ENCODE data around the gene MAP2K2. TPM values are rescaled to one million over a fixed set of nuclear protein-coding genes. Genes with fewer than 3 reads are reported as not detected.

Gene MAP2K2
- total and polyA plus RNA-seq, 9 of the 15 experiments (the other 6 are each of a cell fraction or from before 2014, with no cell fraction given) = 1.0 to 151 (median 58.3) TPM

DNA sequence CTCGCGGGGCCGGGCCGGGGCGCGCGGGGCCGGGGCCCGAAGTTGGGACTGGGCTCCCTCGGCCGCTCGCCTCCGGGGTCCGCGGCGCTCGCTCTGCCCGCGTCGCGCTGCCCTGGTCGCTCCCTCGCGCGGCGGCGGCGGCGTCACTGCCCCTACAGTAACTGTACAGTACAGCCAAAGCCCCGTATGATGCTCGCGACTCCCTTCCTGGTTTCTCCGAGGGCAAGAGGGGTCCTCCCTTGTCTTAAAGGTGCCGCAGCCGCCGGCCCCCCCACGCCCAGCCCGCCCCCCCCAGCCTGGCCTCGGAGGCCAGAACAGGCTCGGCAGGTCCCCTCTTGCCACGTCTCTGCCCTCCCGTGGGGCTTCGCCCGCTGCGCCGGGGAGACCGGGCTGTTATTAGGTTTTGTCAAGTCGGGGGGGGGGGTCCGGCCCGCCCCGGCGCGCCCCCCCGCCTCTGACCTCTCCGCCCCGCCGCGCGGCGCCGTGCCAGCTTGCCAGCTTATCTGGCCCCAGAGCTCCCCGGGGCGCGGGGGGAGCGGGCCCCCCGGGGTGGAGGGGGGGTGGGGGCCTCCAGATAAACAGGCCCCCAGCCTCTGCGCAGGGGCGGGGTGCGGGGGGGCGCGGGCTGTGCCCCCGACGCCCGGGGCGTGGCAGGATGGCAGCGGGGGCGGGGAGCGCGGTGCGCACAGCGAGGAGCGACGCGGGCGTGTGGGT lies 57.1 kb downstream of the MAP2K2 start, which contains the start of gene ZBTB7A (continued):
- TF ChIP-seq TAF1 (IDR thresholded peaks at IDR 0.05; ENCODE audit: control insufficient read depth, extremely low read depth, insufficient read depth, low read length, severe bottlenecking) = peak; percentile 70
- peak; percentile 59; the same call in 1 of the 2 replicates for TF ChIP-seq POLR2AphosphoS5 (IDR thresholded peaks at IDR 0.05; ENCODE audit: control insufficient read depth, insufficient read depth, low read depth, low read length)
- TF ChIP-seq, protein P1, sequence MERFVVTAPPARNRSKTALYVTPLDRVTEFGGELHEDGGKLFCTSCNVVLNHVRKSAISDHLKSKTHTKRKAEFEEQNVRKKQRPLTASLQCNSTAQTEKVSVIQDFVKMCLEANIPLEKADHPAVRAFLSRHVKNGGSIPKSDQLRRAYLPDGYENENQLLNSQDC (CRISPR knock-in tag; IDR thresholded peaks at IDR 0.05) = no peak
- TF ChIP-seq CXXC5 (CRISPR knock-in tag; IDR thresholded peaks at IDR 0.05) = peak; percentile 57
- peak in 1 of 3 experiments; percentile 41 for TF ChIP-seq YY1 (IDR thresholded peaks at IDR 0.05; ENCODE audit: borderline replicate concordance in 1 of 3, control insufficient read depth in 1 of 3, extremely low read depth in 1 of 3, insufficient read depth in 3 of 3, insufficient read length in 1 of 3, insufficient replicate concordance in 2 of 3, low read depth in 1 of 3, low read length in 2 of 3)
- TF ChIP-seq, protein P2, sequence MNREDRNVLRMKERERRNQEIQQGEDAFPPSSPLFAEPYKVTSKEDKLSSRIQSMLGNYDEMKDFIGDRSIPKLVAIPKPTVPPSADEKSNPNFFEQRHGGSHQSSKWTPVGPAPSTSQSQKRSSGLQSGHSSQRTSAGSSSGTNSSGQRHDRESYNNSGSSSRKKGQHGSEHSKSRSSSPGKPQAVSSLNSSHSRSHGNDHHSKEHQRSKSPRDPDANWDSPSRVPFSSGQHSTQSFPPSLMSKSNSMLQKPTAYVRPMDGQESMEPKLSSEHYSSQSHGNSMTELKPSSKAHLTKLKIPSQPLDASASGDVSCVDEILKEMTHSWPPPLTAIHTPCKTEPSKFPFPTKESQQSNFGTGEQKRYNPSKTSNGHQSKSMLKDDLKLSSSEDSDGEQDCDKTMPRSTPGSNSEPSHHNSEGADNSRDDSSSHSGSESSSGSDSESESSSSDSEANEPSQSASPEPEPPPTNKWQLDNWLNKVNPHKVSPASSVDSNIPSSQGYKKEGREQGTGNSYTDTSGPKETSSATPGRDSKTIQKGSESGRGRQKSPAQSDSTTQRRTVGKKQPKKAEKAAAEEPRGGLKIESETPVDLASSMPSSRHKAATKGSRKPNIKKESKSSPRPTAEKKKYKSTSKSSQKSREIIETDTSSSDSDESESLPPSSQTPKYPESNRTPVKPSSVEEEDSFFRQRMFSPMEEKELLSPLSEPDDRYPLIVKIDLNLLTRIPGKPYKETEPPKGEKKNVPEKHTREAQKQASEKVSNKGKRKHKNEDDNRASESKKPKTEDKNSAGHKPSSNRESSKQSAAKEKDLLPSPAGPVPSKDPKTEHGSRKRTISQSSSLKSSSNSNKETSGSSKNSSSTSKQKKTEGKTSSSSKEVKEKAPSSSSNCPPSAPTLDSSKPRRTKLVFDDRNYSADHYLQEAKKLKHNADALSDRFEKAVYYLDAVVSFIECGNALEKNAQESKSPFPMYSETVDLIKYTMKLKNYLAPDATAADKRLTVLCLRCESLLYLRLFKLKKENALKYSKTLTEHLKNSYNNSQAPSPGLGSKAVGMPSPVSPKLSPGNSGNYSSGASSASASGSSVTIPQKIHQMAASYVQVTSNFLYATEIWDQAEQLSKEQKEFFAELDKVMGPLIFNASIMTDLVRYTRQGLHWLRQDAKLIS (CRISPR knock-in tag; IDR thresholded peaks at IDR 0.05) = no peak
